GM12878 (cell line): ENCODE data around the gene PPP1CC. TPM values are rescaled to one million over a fixed set of nuclear protein-coding genes. Genes with fewer than 3 reads are reported as not detected.

ENCODE experiments used
- ATAC-seq: fragments of 200-7000 bp; cut with Tn5 transposase; 3 replicates; pipeline ENCODE4 v1.9.1; 2020; ENCODE audit warnings: mild to moderate bottlenecking, moderate library complexity
- BruUV-seq: library from RNA; stranded (reverse); fragments of 400-500 nt; replicated peaks from 2 replicates; lab custom pipeline; 2021; lab: Mats Ljungman, UMichigan
- CTCF ChIA-PET: fragments of 300-600 bp; sonication (Branson Sonifier 250); formaldehyde crosslinking; extraction: SDS; loops from one replicate; lab custom pipeline; 2021; ENCODE audit warnings: inconsistent platforms; lab: Yijun Ruan, JAX
- POLR2A ChIA-PET: fragments of 350-600 bp; formaldehyde crosslinking; extraction: SDS; loops from one replicate; lab custom pipeline; 2021; ENCODE audit warnings: inconsistent platforms; lab: Charles Lee
- RAD21 ChIA-PET: fragments of 300-600 bp; sonication (Branson Sonifier 250); formaldehyde crosslinking; loops from one replicate; lab custom pipeline; 2023; ENCODE audit warnings: antibody characterized with exemption; ENCODE audit not compliant: unreplicated experiment; lab: Charles Lee
- SMC1A ChIA-PET: fragments of 300-600 bp; sonication (Branson Sonifier 250); formaldehyde crosslinking; loops from one replicate; lab custom pipeline; 2023; ENCODE audit not compliant: unreplicated experiment, uncharacterized antibody; lab: Charles Lee
- DNase-seq: peaks from one replicate; pipeline ENCODE4 v3.0.0-alpha.2; 2011; ENCODE audit warnings: low read depth, low spot score
- FAIRE-seq: peaks from 3 replicates; lab custom pipeline; 2011; peaks lifted over from hg19 to GRCh38; lab: Jason Lieb, UNC
- H2AFZ ChIP-seq: 2 replicates; pipeline ENCODE4 v1.6.0; 2011; ENCODE audit warnings: low read depth, low read length, control low read depth; ENCODE audit not compliant: control insufficient read depth
- H3K27ac ChIP-seq: 2 replicates; pipeline ENCODE4 v1.5.1; 2011; ENCODE audit warnings: control low read depth; ENCODE audit not compliant: control insufficient read depth, insufficient read depth
- H3K27me3 ChIP-seq, 2 experiments: replicated peaks in 1 of 2; 2 replicates each; pipeline versions ENCODE4 v1.6.0 to v1.6.1; 2011; ENCODE audit warnings: low read length in 1 of 2; ENCODE audit not compliant: control insufficient read depth in 2 of 2, insufficient read depth in 2 of 2
- H3K36me3 ChIP-seq, 2 experiments: 2 replicates each; pipeline ENCODE4 v1.5.1; 2011; ENCODE audit warnings: low read length in 1 of 2; ENCODE audit not compliant: control insufficient read depth in 2 of 2, insufficient read depth in 2 of 2
- H3K4me1 ChIP-seq: 2 replicates; pipeline ENCODE4 v1.6.1; 2011; ENCODE audit warnings: mild to moderate bottlenecking, low read length, moderate library complexity, mixed read lengths; ENCODE audit not compliant: control insufficient read depth, insufficient read depth
- H3K4me2 ChIP-seq: 2 replicates; pipeline ENCODE4 v1.6.0; 2011; ENCODE audit warnings: control low read depth; ENCODE audit not compliant: control insufficient read depth, insufficient read depth
- H3K4me3 ChIP-seq: fragments of 200-600 bp; sonication (generic); 2 replicates; pipeline ENCODE4 v1.5.1; 2016
- H3K79me2 ChIP-seq: 2 replicates; pipeline ENCODE4 v1.6.0; 2011; ENCODE audit warnings: low read length; ENCODE audit not compliant: control insufficient read depth, insufficient read depth
- H3K9ac ChIP-seq: 2 replicates; pipeline ENCODE4 v1.8.0; 2011; ENCODE audit warnings: low read length, control low read depth, mixed read lengths; ENCODE audit not compliant: control insufficient read depth, insufficient read depth
- H3K9me3 ChIP-seq: replicated peaks from 3 replicates; pipeline ENCODE4 v1.5.1; 2011; ENCODE audit warnings: mild to moderate bottlenecking, low read length; ENCODE audit not compliant: control insufficient read depth, insufficient read depth
- H4K20me1 ChIP-seq: 2 replicates; pipeline ENCODE4 v1.6.0; 2011; ENCODE audit not compliant: control insufficient read depth, insufficient read depth
- BHLHE40 ChIP-seq, 2 experiments: fragments of 450-650 bp in 1 of 2; IDR thresholded peaks; 2 replicates each; pipeline ENCODE4 v1.6.1; 2011 to 2017; ENCODE audit warnings: low read depth in 2 of 2, borderline replicate concordance in 1 of 2, improper control_type of control experiment in 1 of 2, low read length in 1 of 2, mild to moderate bottlenecking in 1 of 2
- CBX5 ChIP-seq: sonication (generic); IDR thresholded peaks from 2 replicates; pipeline ENCODE4 v1.6.1; 2016; ENCODE audit warnings: low read depth, moderate library complexity, mild to moderate bottlenecking, inconsistent platforms
- JUND ChIP-seq: IDR thresholded peaks from 2 replicates; pipeline ENCODE4 v1.6.1; 2012; ENCODE audit warnings: low read depth, mild to moderate bottlenecking, low read length, improper control_type of control experiment, moderate library complexity
- MYB ChIP-seq: fragments of 150-350 bp; IDR thresholded peaks from 2 replicates; pipeline ENCODE4 v1.6.1; 2014; ENCODE audit warnings: mild to moderate bottlenecking, low read depth, low read length, borderline replicate concordance
- NKRF ChIP-seq: fragments of 450-650 bp; conservative IDR thresholded peaks from 2 replicates; pipeline ENCODE4 v1.6.1; 2017; ENCODE audit warnings: mild to moderate bottlenecking, moderate library complexity
- NR2F1 ChIP-seq: fragments of 450-650 bp; conservative IDR thresholded peaks from 2 replicates; pipeline ENCODE4 v1.6.1; 2017; ENCODE audit warnings: mild to moderate bottlenecking
- PBX3 ChIP-seq: IDR thresholded peaks from 2 replicates; pipeline ENCODE4 v1.6.1; 2011; ENCODE audit warnings: mild to moderate bottlenecking, low read depth, low read length, moderate library complexity; ENCODE audit not compliant: insufficient replicate concordance
- RBBP5 ChIP-seq: fragments of 200-600 bp; sonication (generic); conservative IDR thresholded peaks from 2 replicates; pipeline ENCODE4 v1.6.1; 2016
- SP1 ChIP-seq: IDR thresholded peaks from one replicate; pipeline ENCODE4 v1.6.1; 2011; ENCODE audit warnings: low read depth, low read length
- SUPT20H ChIP-seq: IDR thresholded peaks from 2 replicates; pipeline ENCODE4 v1.6.1; 2011; ENCODE audit warnings: low read depth, mild to moderate bottlenecking, low read length, moderate library complexity, borderline replicate concordance; ENCODE audit not compliant: control insufficient read depth
- TBL1XR1 ChIP-seq: IDR thresholded peaks from 2 replicates; pipeline ENCODE4 v1.6.1; 2012; ENCODE audit warnings: low read depth, low read length, improper control_type of control experiment
- ZBTB11 ChIP-seq: fragments of 450-650 bp; formaldehyde crosslinking; IDR thresholded peaks from 2 replicates; pipeline ENCODE4 v1.5.0; 2022; ENCODE audit warnings: mild to moderate bottlenecking, missing genetic modification characterization
- ZNF687 ChIP-seq: fragments of 450-650 bp; IDR thresholded peaks from 2 replicates; pipeline ENCODE4 v1.6.1; 2017; ENCODE audit warnings: mild to moderate bottlenecking, moderate library complexity
- WGBS: methylation state at CpG from one replicate; pipeline ENCODE4 v1.1.6; 2016; ENCODE audit warnings: low lambda C conversion rate; ENCODE audit not compliant: insufficient replicate concordance, insufficient coverage; ENCODE audit errors: missing lambda C conversion rate; 5-methylcytosine and 5-hydroxymethylcytosine counted together
- in situ Hi-C: fragments of 300-500 bp; cut with MboI; formaldehyde crosslinking; loops from 9 replicates; pipeline ENCODE4 v1.14.3; 2018; ENCODE audit warnings: mixed read lengths
- intact Hi-C: fragments of 100-400 bp; cut with micrococcal nuclease; formaldehyde crosslinking; loops from one replicate; pipeline ENCODE4 v1.14.2; 2022; ENCODE audit not compliant: unreplicated experiment
- polyA plus RNA-seq, 11 experiments: library from polyadenylated mRNA; depleted of rRNA in 4 of 11; unstranded in 6 of 11; stranded (reverse) in 5 of 11; fragments of >200 nt; fragmentation: Nextera tagmentation in 4 of 11; fragmentation: Illumina TruSeq in 1 of 11; extraction: Ambion mirVana in 4 of 11; extraction: Trizol in 1 of 11; gene quantifications; 1 replicate in 1 of 11; 2 replicates in 10 of 11; pipeline versions ENCODE4 v1.2.1 to v1.2.3, GENCODE V29; 2011 to 2016; ENCODE audit warnings: inconsistent platforms in 2 of 11, missing spikeins in 2 of 11, low read depth in 1 of 11
- total RNA-seq, 4 experiments: library from RNA; depleted of rRNA in 3 of 4; stranded (reverse); fragments of >200 nt in 3 of 4; fragmentation: Illumina TruSeq in 1 of 4; extraction: Trizol in 1 of 4; gene quantifications; 2 replicates each; pipeline versions ENCODE4 v1.2.1 to v1.2.3, GENCODE V29; 2013 to 2021

PPP1CC gene
- total and polyA plus RNA-seq, 10 of the 15 experiments (the other 5 are each of a cell fraction or from before 2014, with no cell fraction given): 64.4 to 279 (median 157) TPM

- SMC1A ChIA-PET: interaction anchor here (1.2 kb wide), 2 partner anchors 10 to 15 kb away, joined by 3 read pairs; no protein-coding TSS in a partner anchor
- CTCF ChIA-PET: interaction anchor here (0.9 to 1.5 kb wide), 3 partner anchors 28 to 94 kb away, joined by 4 to 6 read pairs (median 4); no protein-coding TSS in a partner anchor
- H3K9me3 ChIP-seq: no peaks in the 10 kb centered on the region
- intact Hi-C loops: loop anchor here (5.0 kb wide), 2 partner anchors 191 to 229 kb away; partner anchors contain the start of genes FAM216A and GPN3
- no peak for ATAC-seq
- no peaks in the 10 kb centered on the region for H4K20me1 ChIP-seq
- 84% methylated on average over 3 of the region's 3 CpGs for WGBS
- BruUV-seq: no TSS peak
- no peak for FAIRE-seq
- H3K4me1 ChIP-seq: peaks cover 34% of the 10 kb centered on the region
- H3K79me2 ChIP-seq: no peaks in the 10 kb centered on the region
- no peaks in the 10 kb centered on the region for H3K36me3 ChIP-seq
- H3K9ac ChIP-seq: no peak overlapping the region
- in situ Hi-C loops: loop anchor here (5.0 kb wide), 1 partner anchor 79 kb away; no protein-coding TSS in a partner anchor
- RAD21 ChIA-PET: no interaction called here
- DNase-seq: no peak
- no peak overlapping the region for H3K4me2 ChIP-seq
- POLR2A ChIA-PET: interaction anchor here (0.7 to 2.5 kb wide), 3 partner anchors 13 to 80 kb away, joined by 4 to 12 read pairs (median 6); no protein-coding TSS in a partner anchor
- H3K4me3 ChIP-seq: no peak overlapping the region
- H2AFZ ChIP-seq: no peak overlapping the region
- no peaks in the 10 kb centered on the region for H3K27me3 ChIP-seq
- H3K27ac ChIP-seq: no peak overlapping the region
- TF ChIP-seq JUND (no peak), NR2F1 (no peak), NKRF (no peak), SP1 (no peak), ZBTB11 (CRISPR knock-in tag) (no peak), RBBP5 (no peak), TBL1XR1 (no peak), SUPT20H (no peak), CBX5 (no peak), MYB (no peak), ZNF687 (no peak), BHLHE40 (IDR thresholded peaks at IDR 0.05; ENCODE audit: borderline replicate concordance in 1 of 2, low read depth in 2 of 2, low read length in 1 of 2) (no peak), PBX3 (no peak)
Observed at GRCh38 chr12:110696283-110696682, 46.4 kb downstream of the PPP1CC start.
